Nephron progenitor cell (in vitro differentiated cells): ENCODE measurements around the gene IFNA8.
"Not testable (repeated sequence)": the region's sequence is repeated elsewhere in the genome, so short reads cannot be mapped to it uniquely, and the experiment has no call there.

Experiments
- DNase-seq: peaks from one replicate; pipeline ENCODE4 v3.0.0; 2021
- H3K27ac Mint-ChIP-seq: 2 replicates; pipeline ENCODE4 v1.8.0; 2021; ENCODE audit warnings: mild to moderate bottlenecking, moderate library complexity, mixed read lengths
- H3K27me3 Mint-ChIP-seq: 2 replicates; pipeline ENCODE4 v1.8.0; 2021; ENCODE audit warnings: mild to moderate bottlenecking, low read depth, mixed read lengths; ENCODE audit not compliant: poor library complexity
- H3K36me3 Mint-ChIP-seq: 2 replicates; pipeline ENCODE4 v1.8.0; 2021; ENCODE audit warnings: low read depth, mixed read lengths
- H3K4me1 Mint-ChIP-seq: 2 replicates; pipeline ENCODE4 v1.8.0; 2021; ENCODE audit warnings: mixed read lengths
- H3K4me3 Mint-ChIP-seq: 2 replicates; pipeline ENCODE4 v1.8.0; 2021; ENCODE audit warnings: mild to moderate bottlenecking, moderate library complexity, mixed read lengths
- H3K9me3 Mint-ChIP-seq: 2 replicates; pipeline ENCODE4 v1.8.0; 2021; ENCODE audit warnings: mild to moderate bottlenecking, moderate library complexity, mixed read lengths
- TF ChIP-seq, protein P1 (sequence below): fragments of 200-600 bp; sonication (generic); IDR thresholded peaks from 2 replicates; pipeline ENCODE4 v1.5.0; 2021; ENCODE audit warnings: antibody characterized with exemption

The IFNA8 gene

GRCh38 chr9:21408817-21409216, at the start of gene IFNA8:
TSS of gene IFNA8 (plus strand) at chr9:21409117. CDS start at chr9:21409177, 60 bp downstream.
- no peak for DNase-seq
- Mint-ChIP-seq H3K36me3 (no peaks in the 10 kb centered on the region), H3K4me1 (peaks cover 18% of the 10 kb centered on the region), H3K27me3 (peaks cover 9% of the 10 kb centered on the region), H3K9me3 (no peaks in the 10 kb centered on the region), H3K27ac (no peak within 1 kb of the TSS), H3K4me3 (no peak within 1 kb of the TSS)
- TF ChIP-seq, protein P1, sequence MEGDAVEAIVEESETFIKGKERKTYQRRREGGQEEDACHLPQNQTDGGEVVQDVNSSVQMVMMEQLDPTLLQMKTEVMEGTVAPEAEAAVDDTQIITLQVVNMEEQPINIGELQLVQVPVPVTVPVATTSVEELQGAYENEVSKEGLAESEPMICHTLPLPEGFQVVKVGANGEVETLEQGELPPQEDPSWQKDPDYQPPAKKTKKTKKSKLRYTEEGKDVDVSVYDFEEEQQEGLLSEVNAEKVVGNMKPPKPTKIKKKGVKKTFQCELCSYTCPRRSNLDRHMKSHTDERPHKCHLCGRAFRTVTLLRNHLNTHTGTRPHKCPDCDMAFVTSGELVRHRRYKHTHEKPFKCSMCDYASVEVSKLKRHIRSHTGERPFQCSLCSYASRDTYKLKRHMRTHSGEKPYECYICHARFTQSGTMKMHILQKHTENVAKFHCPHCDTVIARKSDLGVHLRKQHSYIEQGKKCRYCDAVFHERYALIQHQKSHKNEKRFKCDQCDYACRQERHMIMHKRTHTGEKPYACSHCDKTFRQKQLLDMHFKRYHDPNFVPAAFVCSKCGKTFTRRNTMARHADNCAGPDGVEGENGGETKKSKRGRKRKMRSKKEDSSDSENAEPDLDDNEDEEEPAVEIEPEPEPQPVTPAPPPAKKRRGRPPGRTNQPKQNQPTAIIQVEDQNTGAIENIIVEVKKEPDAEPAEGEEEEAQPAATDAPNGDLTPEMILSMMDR = no peak

- H3K27me3 Mint-ChIP-seq = peaks cover 16% of the 10 kb centered on the region
- peaks cover 9% of the 10 kb centered on the region for H3K4me1 Mint-ChIP-seq
- no peaks in the 10 kb centered on the region for H3K9me3 Mint-ChIP-seq
- no peak overlapping the region for H3K4me3 Mint-ChIP-seq
- H3K27ac Mint-ChIP-seq = no peak overlapping the region
- TF ChIP-seq, protein P1 = no peak
- DNase-seq = no peak
- H3K36me3 Mint-ChIP-seq = no peaks in the 10 kb centered on the region
These were observed 46.6 kb upstream of the IFNA8 start for GRCh38 chr9:21362287-21362686.

GRCh38 chr9:21367169-21367568, 41.7 kb upstream of the IFNA8 start:
- H3K4me1 Mint-ChIP-seq, H3K9me3 Mint-ChIP-seq, H3K27ac Mint-ChIP-seq, DNase-seq, H3K36me3 Mint-ChIP-seq, H3K4me3 Mint-ChIP-seq: not testable (repeated sequence)
- H3K27me3 Mint-ChIP-seq = peaks cover 16% of the 10 kb centered on the region

- TF ChIP-seq, protein P1 = no peak
- DNase-seq = no peak
- Mint-ChIP-seq H3K4me3 (no peak within 1 kb of the TSS), H3K36me3 (no peaks in the 10 kb centered on the region), H3K9me3 (no peaks in the 10 kb centered on the region), H3K4me1 (no peaks in the 10 kb centered on the region), H3K27ac (no peak within 1 kb of the TSS), H3K27me3 (peaks cover 16% of the 10 kb centered on the region)
These were observed 41.0 kb upstream of the IFNA8 start, which contains the start of gene IFNA13 for GRCh38 chr9:21367957-21368356. TSS of gene IFNA13 (minus strand) at chr9:21368057. CDS start at chr9:21368010, 47 bp downstream.

GRCh38 chr9:21371467-21371866, 37.5 kb upstream of the IFNA8 start:
- H3K4me3 Mint-ChIP-seq, H3K9me3 Mint-ChIP-seq, H3K36me3 Mint-ChIP-seq, H3K4me1 Mint-ChIP-seq, DNase-seq, H3K27me3 Mint-ChIP-seq, H3K27ac Mint-ChIP-seq: not testable (repeated sequence)

- TF ChIP-seq, protein P1 = no peak
- Mint-ChIP-seq H3K4me1 (peaks cover 19% of the 10 kb centered on the region), H3K27ac (no peak overlapping the region), H3K4me3 (no peak overlapping the region), H3K27me3 (peaks cover 20% of the 10 kb centered on the region), H3K36me3 (no peaks in the 10 kb centered on the region), H3K9me3 (peaks cover 4% of the 10 kb centered on the region)
- DNase-seq = no peak
These were observed 27.2 kb upstream of the IFNA8 start for GRCh38 chr9:21381448-21382339.

DNA sequence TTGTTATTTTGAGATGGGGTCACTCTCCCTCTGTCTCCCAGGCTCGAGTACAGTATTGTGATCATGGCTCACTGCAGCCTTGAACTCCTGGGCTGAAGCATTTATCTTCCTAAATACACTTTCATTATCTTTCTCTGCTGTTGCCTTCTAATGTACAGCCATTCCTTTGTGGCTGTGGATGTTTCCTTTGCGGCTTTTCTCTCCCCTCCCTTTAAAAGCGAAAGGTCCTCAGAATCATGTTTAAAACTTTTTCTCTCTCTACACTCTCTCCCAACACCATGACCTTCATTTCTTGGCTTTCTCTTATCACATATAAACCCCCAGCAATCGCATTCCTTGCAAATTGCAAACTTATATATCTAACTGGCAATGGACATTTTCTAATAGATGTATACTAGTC, 25.3 kb upstream of the IFNA8 start:
- H3K27ac Mint-ChIP-seq = no peak overlapping the region
- TF ChIP-seq, protein P1 = no peak
- DNase-seq = no peak
- H3K27me3 Mint-ChIP-seq = peaks cover 19% of the 10 kb centered on the region
- H3K4me1 Mint-ChIP-seq = peaks cover 19% of the 10 kb centered on the region
- no peaks in the 10 kb centered on the region for H3K36me3 Mint-ChIP-seq
- no peaks in the 10 kb centered on the region for H3K9me3 Mint-ChIP-seq
- H3K4me3 Mint-ChIP-seq = no peak overlapping the region
